HepG2 (cell line): ENCODE measurements around the gene CCS. TPM values are rescaled to one million over a fixed set of nuclear protein-coding genes. Genes with fewer than 3 reads are reported as not detected.

Experiments
- ELF1 ChIP-seq: sonication (generic); formaldehyde crosslinking; IDR thresholded peaks from 2 replicates; pipeline ENCODE4 v1.4.0; 2020; ENCODE audit warnings: missing genetic modification reagents
- IRX3 ChIP-seq: sonication (generic); formaldehyde crosslinking; IDR thresholded peaks from 2 replicates; pipeline ENCODE4 v1.8.1; 2023; ENCODE audit warnings: mild to moderate bottlenecking, low read depth, missing genetic modification reagents, borderline replicate concordance
- KAT8 ChIP-seq: IDR thresholded peaks from 2 replicates; pipeline ENCODE4 v1.6.1; 2016; ENCODE audit warnings: missing genetic modification reagents, missing compliant biosample characterization
- MED8 ChIP-seq: sonication (generic); formaldehyde crosslinking; IDR thresholded peaks from 2 replicates; pipeline ENCODE4 v1.8.1; 2023; ENCODE audit warnings: mild to moderate bottlenecking, missing genetic modification reagents; ENCODE audit not compliant: insufficient replicate concordance
- RBAK ChIP-seq: sonication (generic); formaldehyde crosslinking; IDR thresholded peaks from 2 replicates; pipeline ENCODE4 v1.5.1; 2020; ENCODE audit warnings: mild to moderate bottlenecking, missing genetic modification reagents
- SRSF1 ChIP-seq: fragments of 200-400 bp; formaldehyde crosslinking; optimal IDR thresholded peaks from 2 replicates; pipeline ENCODE3; 2017; ENCODE audit warnings: mild to moderate bottlenecking, low read depth, low read length, moderate library complexity
- ZFYVE20 ChIP-seq: sonication (generic); formaldehyde crosslinking; IDR thresholded peaks from 2 replicates; pipeline ENCODE4 v1.8.0; 2023; ENCODE audit warnings: low read depth, mild to moderate bottlenecking, moderate library complexity, missing genetic modification reagents, borderline replicate concordance
- ZNF569 ChIP-seq: sonication (generic); formaldehyde crosslinking; IDR thresholded peaks from 2 replicates; pipeline ENCODE4 v1.5.0; 2020; ENCODE audit warnings: mild to moderate bottlenecking, missing genetic modification reagents, moderate library complexity, borderline replicate concordance
- ZNF570 ChIP-seq: sonication (generic); formaldehyde crosslinking; IDR thresholded peaks from 2 replicates; pipeline ENCODE4 v1.4.0; 2020; ENCODE audit warnings: mild to moderate bottlenecking, missing genetic modification reagents, borderline replicate concordance
- ZNF788 ChIP-seq: sonication (generic); formaldehyde crosslinking; IDR thresholded peaks from 2 replicates; pipeline ENCODE4 v1.5.0; 2020; ENCODE audit warnings: mild to moderate bottlenecking, missing genetic modification reagents, borderline replicate concordance
- ZNF83 ChIP-seq: sonication (generic); formaldehyde crosslinking; IDR thresholded peaks from 2 replicates; pipeline ENCODE4 v1.4.0; 2020; ENCODE audit warnings: missing genetic modification reagents, mild to moderate bottlenecking, borderline replicate concordance
- ZSCAN12 ChIP-seq: sonication (generic); formaldehyde crosslinking; IDR thresholded peaks from 2 replicates; pipeline ENCODE4 v1.9.0; 2021; ENCODE audit warnings: mild to moderate bottlenecking, missing genetic modification reagents
- ZSCAN22 ChIP-seq: sonication (generic); formaldehyde crosslinking; IDR thresholded peaks from 2 replicates; pipeline ENCODE4 v1.4.0; 2020; ENCODE audit warnings: mild to moderate bottlenecking, missing genetic modification reagents
- polyA plus RNA-seq, 8 experiments: library from polyadenylated mRNA; depleted of rRNA in 3 of 8; stranded (reverse) in 7 of 8; unstranded in 1 of 8; fragments of >200 nt; fragmentation: Illumina TruSeq in 4 of 8; extraction: Trizol in 4 of 8; gene quantifications; 2 replicates each; pipeline versions ENCODE4 v1.2.1 to v1.2.3, GENCODE V29; 2011 to 2016; ENCODE audit warnings: low read depth in 4 of 8, missing spikeins in 1 of 8, mixed read lengths in 1 of 8; ENCODE audit not compliant: insufficient read depth in 1 of 8
- total RNA-seq, 5 experiments: library from RNA; depleted of rRNA; stranded (reverse); fragments of >200 nt; fragmentation: Illumina TruSeq; extraction: Trizol; gene quantifications; 2 replicates each; pipeline ENCODE4 v1.2.3, GENCODE V29; 2016; ENCODE audit warnings: low read depth in 1 of 5
- TF ChIP-seq, protein P1 (sequence below): sonication (generic); formaldehyde crosslinking; IDR thresholded peaks from 2 replicates; pipeline ENCODE4 v1.4.0; 2020; ENCODE audit warnings: missing genetic modification reagents, mild to moderate bottlenecking, borderline replicate concordance
- TF ChIP-seq, protein P2 (sequence below): sonication (generic); formaldehyde crosslinking; IDR thresholded peaks from 2 replicates; pipeline ENCODE4 v1.5.0; 2020; ENCODE audit warnings: missing genetic modification reagents
- TF ChIP-seq, protein P3 (sequence below): sonication (generic); formaldehyde crosslinking; conservative IDR thresholded peaks from 2 replicates; pipeline ENCODE4 v1.4.0; 2020; ENCODE audit warnings: mild to moderate bottlenecking, missing genetic modification reagents, moderate library complexity
- TF ChIP-seq, protein P4 (sequence below): sonication (generic); formaldehyde crosslinking; IDR thresholded peaks from 2 replicates; pipeline ENCODE4 v1.4.0; 2020; ENCODE audit warnings: missing genetic modification reagents

CCS gene
- total and polyA plus RNA-seq, 2 of the 13 experiments (the other 11 are each of a cell fraction or from before 2014, with no cell fraction given), result 25.4 to 44.6 TPM

DNA sequence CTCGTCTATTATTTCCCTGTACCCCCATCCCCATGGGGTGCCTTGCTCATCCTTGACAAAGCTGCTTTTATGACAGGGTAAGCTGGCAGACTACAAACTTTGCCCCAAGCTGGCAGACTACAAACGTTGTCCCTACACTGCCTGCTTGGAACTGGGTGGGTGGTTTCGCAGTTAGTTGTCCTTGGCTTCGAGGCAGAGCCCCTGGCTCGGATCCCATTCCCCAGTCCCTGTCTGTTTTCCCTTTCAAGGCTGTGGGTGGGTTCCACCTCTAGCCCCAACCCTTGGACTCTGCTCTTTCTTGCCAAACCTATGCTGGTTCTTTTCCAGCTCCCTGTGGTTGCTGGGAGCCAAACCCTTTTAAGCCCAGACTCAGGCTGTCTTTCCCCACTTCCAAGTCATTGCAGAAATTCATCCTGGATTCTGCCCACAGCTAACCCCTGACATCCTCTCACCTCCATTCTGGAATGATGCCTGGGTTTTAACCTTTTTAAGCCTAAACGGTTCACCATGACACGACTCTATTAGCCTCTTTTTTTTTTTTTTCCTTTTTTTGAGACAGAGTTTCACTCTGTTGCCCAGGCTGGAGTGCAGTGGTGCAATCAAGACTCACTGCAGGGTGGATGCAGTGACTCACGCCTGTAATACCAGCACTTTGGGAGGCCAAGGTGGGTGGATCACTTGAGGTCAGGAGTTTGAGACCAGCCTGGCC lies 14.3 kb downstream of the CCS start (continued):
- TF ChIP-seq SRSF1, result no peak
- no peak for TF ChIP-seq ELF1 (CRISPR knock-in tag)
- TF ChIP-seq ZFYVE20 (CRISPR knock-in tag), result no peak
- TF ChIP-seq, protein P1, sequence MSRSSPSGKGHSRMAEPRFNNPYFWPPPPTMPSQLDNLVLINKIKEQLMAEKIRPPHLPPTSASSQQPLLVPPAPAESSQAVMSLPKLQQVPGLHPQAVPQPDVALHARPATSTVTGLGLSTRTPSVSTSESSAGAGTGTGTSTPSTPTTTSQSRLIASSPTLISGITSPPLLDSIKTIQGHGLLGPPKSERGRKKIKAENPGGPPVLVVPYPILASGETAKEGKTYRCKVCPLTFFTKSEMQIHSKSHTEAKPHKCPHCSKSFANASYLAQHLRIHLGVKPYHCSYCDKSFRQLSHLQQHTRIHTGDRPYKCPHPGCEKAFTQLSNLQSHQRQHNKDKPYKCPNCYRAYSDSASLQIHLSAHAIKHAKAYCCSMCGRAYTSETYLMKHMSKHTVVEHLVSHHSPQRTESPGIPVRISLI (CRISPR knock-in tag), result peak; percentile 58; the same call in 1 of the 2 replicates
- TF ChIP-seq MED8 (CRISPR knock-in tag), result no peak
- TF ChIP-seq ZSCAN22 (CRISPR knock-in tag), result no peak
- TF ChIP-seq, protein P2, sequence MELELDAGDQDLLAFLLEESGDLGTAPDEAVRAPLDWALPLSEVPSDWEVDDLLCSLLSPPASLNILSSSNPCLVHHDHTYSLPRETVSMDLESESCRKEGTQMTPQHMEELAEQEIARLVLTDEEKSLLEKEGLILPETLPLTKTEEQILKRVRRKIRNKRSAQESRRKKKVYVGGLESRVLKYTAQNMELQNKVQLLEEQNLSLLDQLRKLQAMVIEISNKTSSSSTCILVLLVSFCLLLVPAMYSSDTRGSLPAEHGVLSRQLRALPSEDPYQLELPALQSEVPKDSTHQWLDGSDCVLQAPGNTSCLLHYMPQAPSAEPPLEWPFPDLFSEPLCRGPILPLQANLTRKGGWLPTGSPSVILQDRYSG (CRISPR knock-in tag), result no peak
- TF ChIP-seq, protein P3, sequence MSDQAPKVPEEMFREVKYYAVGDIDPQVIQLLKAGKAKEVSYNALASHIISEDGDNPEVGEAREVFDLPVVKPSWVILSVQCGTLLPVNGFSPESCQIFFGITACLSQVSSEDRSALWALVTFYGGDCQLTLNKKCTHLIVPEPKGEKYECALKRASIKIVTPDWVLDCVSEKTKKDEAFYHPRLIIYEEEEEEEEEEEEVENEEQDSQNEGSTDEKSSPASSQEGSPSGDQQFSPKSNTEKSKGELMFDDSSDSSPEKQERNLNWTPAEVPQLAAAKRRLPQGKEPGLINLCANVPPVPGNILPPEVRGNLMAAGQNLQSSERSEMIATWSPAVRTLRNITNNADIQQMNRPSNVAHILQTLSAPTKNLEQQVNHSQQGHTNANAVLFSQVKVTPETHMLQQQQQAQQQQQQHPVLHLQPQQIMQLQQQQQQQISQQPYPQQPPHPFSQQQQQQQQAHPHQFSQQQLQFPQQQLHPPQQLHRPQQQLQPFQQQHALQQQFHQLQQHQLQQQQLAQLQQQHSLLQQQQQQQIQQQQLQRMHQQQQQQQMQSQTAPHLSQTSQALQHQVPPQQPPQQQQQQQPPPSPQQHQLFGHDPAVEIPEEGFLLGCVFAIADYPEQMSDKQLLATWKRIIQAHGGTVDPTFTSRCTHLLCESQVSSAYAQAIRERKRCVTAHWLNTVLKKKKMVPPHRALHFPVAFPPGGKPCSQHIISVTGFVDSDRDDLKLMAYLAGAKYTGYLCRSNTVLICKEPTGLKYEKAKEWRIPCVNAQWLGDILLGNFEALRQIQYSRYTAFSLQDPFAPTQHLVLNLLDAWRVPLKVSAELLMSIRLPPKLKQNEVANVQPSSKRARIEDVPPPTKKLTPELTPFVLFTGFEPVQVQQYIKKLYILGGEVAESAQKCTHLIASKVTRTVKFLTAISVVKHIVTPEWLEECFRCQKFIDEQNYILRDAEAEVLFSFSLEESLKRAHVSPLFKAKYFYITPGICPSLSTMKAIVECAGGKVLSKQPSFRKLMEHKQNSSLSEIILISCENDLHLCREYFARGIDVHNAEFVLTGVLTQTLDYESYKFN (CRISPR knock-in tag), result peak; percentile 83
- TF ChIP-seq RBAK (CRISPR knock-in tag), result no peak
- TF ChIP-seq, protein P4, sequence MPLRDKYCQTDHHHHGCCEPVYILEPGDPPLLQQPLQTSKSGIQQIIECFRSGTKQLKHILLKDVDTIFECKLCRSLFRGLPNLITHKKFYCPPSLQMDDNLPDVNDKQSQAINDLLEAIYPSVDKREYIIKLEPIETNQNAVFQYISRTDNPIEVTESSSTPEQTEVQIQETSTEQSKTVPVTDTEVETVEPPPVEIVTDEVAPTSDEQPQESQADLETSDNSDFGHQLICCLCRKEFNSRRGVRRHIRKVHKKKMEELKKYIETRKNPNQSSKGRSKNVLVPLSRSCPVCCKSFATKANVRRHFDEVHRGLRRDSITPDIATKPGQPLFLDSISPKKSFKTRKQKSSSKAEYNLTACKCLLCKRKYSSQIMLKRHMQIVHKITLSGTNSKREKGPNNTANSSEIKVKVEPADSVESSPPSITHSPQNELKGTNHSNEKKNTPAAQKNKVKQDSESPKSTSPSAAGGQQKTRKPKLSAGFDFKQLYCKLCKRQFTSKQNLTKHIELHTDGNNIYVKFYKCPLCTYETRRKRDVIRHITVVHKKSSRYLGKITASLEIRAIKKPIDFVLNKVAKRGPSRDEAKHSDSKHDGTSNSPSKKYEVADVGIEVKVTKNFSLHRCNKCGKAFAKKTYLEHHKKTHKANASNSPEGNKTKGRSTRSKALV, result no peak
- no peak for TF ChIP-seq ZNF83 (CRISPR knock-in tag)
- TF ChIP-seq ZNF788, result no peak
- TF ChIP-seq IRX3 (CRISPR knock-in tag), result no peak
- TF ChIP-seq ZNF569 (CRISPR knock-in tag), result no peak
- TF ChIP-seq ZNF570 (CRISPR knock-in tag), result no peak
- TF ChIP-seq ZSCAN12 (CRISPR knock-in tag), result no peak
- TF ChIP-seq KAT8 (CRISPR knock-in tag), result no peak
